PC-9 (cell line): Measurements from ENCODE around the gene DOCK2. TPM values are rescaled to one million over a fixed set of nuclear protein-coding genes. Genes with fewer than 3 reads are reported as not detected.

ENCODE experiments used
- BruUV-seq: library from RNA; stranded (reverse); fragments of 400-500 nt; replicated peaks from 2 replicates; lab custom pipeline; 2021; lab: Mats Ljungman, UMichigan
- CTCF ChIA-PET: fragments of 300-600 bp; sonication (Branson Sonifier 250); formaldehyde crosslinking; loops from one replicate; lab custom pipeline; 2022; ENCODE audit warnings: antibody characterized with exemption; lab: Charles Lee
- POLR2A ChIA-PET: fragments of 300-600 bp; sonication (Branson Sonifier 250); formaldehyde crosslinking; loops from one replicate; lab custom pipeline; 2022; ENCODE audit warnings: antibody characterized with exemption; ENCODE audit not compliant: unreplicated experiment; lab: Charles Lee
- DNase-seq, 2 experiments: peaks; one replicate each; pipeline versions ENCODE4 v3.0.0 to v3.0.0-alpha.2; 2015 to 2022; ENCODE audit warnings: mixed read lengths in 1 of 2
- H2AFZ ChIP-seq: fragments of 200-600 bp; sonication (generic); 2 replicates; pipeline ENCODE4 v1.8.1; 2017; ENCODE audit warnings: antibody characterized with exemption
- H3F3A ChIP-seq: fragments of 200-600 bp; sonication (generic); 2 replicates; pipeline ENCODE4 v1.8.1; 2017; ENCODE audit warnings: antibody characterized with exemption, mild to moderate bottlenecking, low read depth; ENCODE audit not compliant: insufficient read depth
- H3K27ac ChIP-seq: fragments of 200-600 bp; sonication (generic); 2 replicates; pipeline ENCODE4 v1.6.1; 2016; ENCODE audit warnings: mixed run types
- H3K27me3 ChIP-seq: fragments of 200-600 bp; sonication (generic); 2 replicates; pipeline ENCODE4 v1.6.1; 2016; ENCODE audit warnings: low read depth, mixed run types; ENCODE audit not compliant: insufficient read depth
- H3K36me3 ChIP-seq: fragments of 200-600 bp; sonication (generic); 2 replicates; pipeline ENCODE4 v1.6.1; 2016; ENCODE audit warnings: low read depth, mixed run types
- H3K4me1 ChIP-seq: fragments of 200-600 bp; sonication (generic); replicated peaks from 2 replicates; pipeline ENCODE4 v1.6.1; 2016; ENCODE audit warnings: mixed run types; ENCODE audit not compliant: insufficient read depth
- H3K4me2 ChIP-seq: fragments of 200-600 bp; sonication (generic); 2 replicates; pipeline ENCODE4 v1.6.1; 2017; ENCODE audit warnings: mixed run types
- H3K4me3 ChIP-seq: fragments of 200-600 bp; sonication (generic); 2 replicates; pipeline ENCODE4 v1.6.1; 2016; ENCODE audit warnings: mixed run types
- H3K79me2 ChIP-seq: fragments of 200-600 bp; sonication (generic); 2 replicates; pipeline ENCODE4 v1.6.1; 2017; ENCODE audit warnings: low read depth, mixed run types
- H3K9me2 ChIP-seq: fragments of 200-600 bp; sonication (generic); 2 replicates; pipeline ENCODE4 v1.8.1; 2017; ENCODE audit warnings: mild to moderate bottlenecking; ENCODE audit not compliant: insufficient read depth
- H3K9me3 ChIP-seq: fragments of 200-600 bp; sonication (generic); 2 replicates; pipeline ENCODE4 v1.8.1; 2016; ENCODE audit warnings: low read depth; ENCODE audit not compliant: insufficient read depth
- H4K20me1 ChIP-seq: fragments of 200-600 bp; sonication (generic); 2 replicates; pipeline ENCODE4 v1.8.1; 2017; ENCODE audit not compliant: insufficient read depth
- CTCF ChIP-seq: fragments of 200-600 bp; sonication (generic); conservative IDR thresholded peaks from 2 replicates; pipeline ENCODE4 v1.6.1; 2017; ENCODE audit warnings: mixed run types, antibody characterized with exemption, mild to moderate bottlenecking, moderate library complexity
- EZH2 ChIP-seq: fragments of 200-600 bp; sonication (generic); IDR thresholded peaks from 2 replicates; pipeline ENCODE4 v1.8.0; 2017; ENCODE audit warnings: antibody characterized with exemption, low read depth
- intact Hi-C: fragments of 100-400 bp; cut with micrococcal nuclease; formaldehyde crosslinking; loops from one replicate; pipeline ENCODE4 v1.10.0; 2022; ENCODE audit not compliant: unreplicated experiment
- total RNA-seq: library from RNA; stranded (reverse); gene quantifications from 2 replicates; pipeline ENCODE4 v1.2.3, GENCODE V29; 2021

DOCK2 gene
- total RNA-seq, 1 experiment from 2014 or later: 0.41 TPM

GRCh38 chr5:169958278-169958677, 321.2 kb downstream of the DOCK2 start:
- no peaks in the 10 kb centered on the region for H3K9me2 ChIP-seq
- H3K9me3 ChIP-seq: no peaks in the 10 kb centered on the region
- no peak overlapping the region for H3K4me3 ChIP-seq
- TF ChIP-seq CTCF (no peak), EZH2 (no peak)
- ChIA-PET CTCF (no interaction called here), POLR2A (no interaction called here)
- H3K27ac ChIP-seq: no peak overlapping the region
- peaks cover 10% of the 10 kb centered on the region for H3K4me1 ChIP-seq
- no peaks in the 10 kb centered on the region for H3K27me3 ChIP-seq
- intact Hi-C loops: no loop called here
- H3K36me3 ChIP-seq: no peaks in the 10 kb centered on the region
- no TSS peak for BruUV-seq
- H4K20me1 ChIP-seq: no peaks in the 10 kb centered on the region
- no peak overlapping the region for H3K4me2 ChIP-seq
- H2AFZ ChIP-seq: no peak overlapping the region
- H3K79me2 ChIP-seq: no peaks in the 10 kb centered on the region
- no peaks in the 10 kb centered on the region for H3F3A ChIP-seq
- no peak for DNase-seq

GRCh38 chr5:169960659-169961058, 323.6 kb downstream of the DOCK2 start:
- POLR2A ChIA-PET: no interaction called here
- H3K27me3 ChIP-seq: no peaks in the 10 kb centered on the region

GRCh38 chr5:169964246-169964645, 327.2 kb downstream of the DOCK2 start:
- H3K4me3 ChIP-seq: no peak overlapping the region
- no peaks in the 10 kb centered on the region for H3K9me2 ChIP-seq
- H3F3A ChIP-seq: no peaks in the 10 kb centered on the region
- H3K4me2 ChIP-seq: no peak overlapping the region
- intact Hi-C loops: no loop called here
- H3K27ac ChIP-seq: no peak overlapping the region
- H2AFZ ChIP-seq: no peak overlapping the region
- H3K27me3 ChIP-seq: no peaks in the 10 kb centered on the region
- 0 out of 2 replicates have a peak, but pooled peaks cover 4% of the 10 kb centered on the region for H3K4me1 ChIP-seq
- no peaks in the 10 kb centered on the region for H3K9me3 ChIP-seq
- BruUV-seq: no TSS peak
- no peaks in the 10 kb centered on the region for H3K36me3 ChIP-seq
- DNase-seq: no peak
- ChIA-PET POLR2A (no interaction called here), CTCF (no interaction called here)
- no peaks in the 10 kb centered on the region for H4K20me1 ChIP-seq
- TF ChIP-seq CTCF (no peak), EZH2 (no peak)
- H3K79me2 ChIP-seq: no peaks in the 10 kb centered on the region

More at GRCh38 chr5:169960659-169961058, 323.6 kb downstream of the DOCK2 start:
- Histone ChIP-seq H3K4me1 (peaks cover 10% of the 10 kb centered on the region), H3F3A (no peaks in the 10 kb centered on the region), H3K9me2 (no peaks in the 10 kb centered on the region), H3K4me3 (no peak overlapping the region), H3K4me2 (no peak overlapping the region), H3K27ac (no peak overlapping the region), H4K20me1 (no peaks in the 10 kb centered on the region), H3K9me3 (no peaks in the 10 kb centered on the region), H3K36me3 (no peaks in the 10 kb centered on the region), H2AFZ (no peak overlapping the region), H3K79me2 (no peaks in the 10 kb centered on the region)
- TF ChIP-seq EZH2 (no peak), CTCF (no peak)
- CTCF ChIA-PET: no interaction called here
- DNase-seq: no peak
- BruUV-seq: no TSS peak
- intact Hi-C loops: no loop called here
